ENCODE data around the gene LDB2.

DNA sequence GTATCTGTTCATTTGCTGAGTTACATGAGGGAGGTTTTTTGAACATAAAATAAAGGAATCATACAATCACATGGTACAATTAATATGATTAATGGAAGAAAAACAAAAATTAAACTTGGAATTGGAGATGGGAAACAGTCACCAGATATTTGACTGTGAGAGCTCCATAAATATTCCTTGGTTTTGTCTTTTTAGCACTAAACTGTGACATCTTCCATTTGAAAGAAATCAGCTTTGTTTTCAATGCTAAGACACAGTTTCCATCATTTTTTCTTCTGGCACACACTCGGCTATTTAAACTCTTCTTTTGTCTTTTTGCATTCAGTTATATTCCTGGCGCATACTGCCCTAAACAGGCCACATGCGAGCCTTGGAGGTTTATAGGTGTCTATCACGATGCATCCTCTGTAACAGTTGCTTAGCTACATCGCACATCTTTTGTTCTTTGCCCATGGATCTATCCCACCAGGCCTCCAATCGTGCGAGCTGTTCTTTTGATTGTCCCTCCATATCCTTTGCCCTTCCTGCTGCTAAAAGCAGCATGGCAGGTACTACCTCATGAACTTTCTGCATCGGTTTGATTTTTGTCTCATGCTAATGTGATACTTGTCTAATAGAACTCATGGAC, 158.3 kb downstream of the LDB2 start:
- TF ChIP-seq, protein P1, sequence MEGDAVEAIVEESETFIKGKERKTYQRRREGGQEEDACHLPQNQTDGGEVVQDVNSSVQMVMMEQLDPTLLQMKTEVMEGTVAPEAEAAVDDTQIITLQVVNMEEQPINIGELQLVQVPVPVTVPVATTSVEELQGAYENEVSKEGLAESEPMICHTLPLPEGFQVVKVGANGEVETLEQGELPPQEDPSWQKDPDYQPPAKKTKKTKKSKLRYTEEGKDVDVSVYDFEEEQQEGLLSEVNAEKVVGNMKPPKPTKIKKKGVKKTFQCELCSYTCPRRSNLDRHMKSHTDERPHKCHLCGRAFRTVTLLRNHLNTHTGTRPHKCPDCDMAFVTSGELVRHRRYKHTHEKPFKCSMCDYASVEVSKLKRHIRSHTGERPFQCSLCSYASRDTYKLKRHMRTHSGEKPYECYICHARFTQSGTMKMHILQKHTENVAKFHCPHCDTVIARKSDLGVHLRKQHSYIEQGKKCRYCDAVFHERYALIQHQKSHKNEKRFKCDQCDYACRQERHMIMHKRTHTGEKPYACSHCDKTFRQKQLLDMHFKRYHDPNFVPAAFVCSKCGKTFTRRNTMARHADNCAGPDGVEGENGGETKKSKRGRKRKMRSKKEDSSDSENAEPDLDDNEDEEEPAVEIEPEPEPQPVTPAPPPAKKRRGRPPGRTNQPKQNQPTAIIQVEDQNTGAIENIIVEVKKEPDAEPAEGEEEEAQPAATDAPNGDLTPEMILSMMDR (conservative IDR thresholded peaks at IDR 0.05) = no peak
- TF ChIP-seq EZH2 (IDR thresholded peaks at IDR 0.05; ENCODE audit: low read depth) = no peak
